B cell (primary cell): ENCODE measurements around the gene BRD1. TPM values are rescaled to one million over a fixed set of nuclear protein-coding genes. Genes with fewer than 3 reads are reported as not detected.

ENCODE experiments used
- ATAC-seq: fragments of 200-7000 bp; cut with Tn5 transposase; one replicate; pipeline ENCODE4 v1.10.0; 2021; ENCODE audit warnings: low read depth, mild to moderate bottlenecking, moderate number of reproducible peaks, moderate library complexity
- CTCF ChIA-PET: fragments of 350-600 bp; sonication (Branson Sonifier 250); formaldehyde crosslinking; loops from one replicate; lab custom pipeline; 2021; ENCODE audit warnings: antibody characterized with exemption, inconsistent platforms; lab: Charles Lee
- POLR2A ChIA-PET: fragments of 350-600 bp; sonication (Branson Sonifier 250); formaldehyde crosslinking; loops from one replicate; lab custom pipeline; 2021; ENCODE audit warnings: antibody characterized with exemption; lab: Charles Lee
- DNase-seq: peaks from one replicate; pipeline ENCODE4 v3.0.0; 2013
- H2AFZ ChIP-seq: 2 replicates; pipeline ENCODE4 v1.6.1; 2012; ENCODE audit warnings: mild to moderate bottlenecking, low read depth, low read length; ENCODE audit not compliant: insufficient read depth, poor library complexity, severe bottlenecking
- H3K27ac ChIP-seq, 2 donors: 1 replicate in 1 of 2; 2 replicates in 1 of 2; pipeline ENCODE4 v1.5.1; 2012 to 2013; ENCODE audit warnings: low read length in 2 of 2, mild to moderate bottlenecking in 2 of 2, moderate library complexity in 1 of 2
- H3K27me3 ChIP-seq, 4 experiments: fragments of 200-600 bp in 1 of 4; sonication (generic) in 1 of 4; replicated peaks in 1 of 4; 1 replicate in 2 of 4; 2 replicates in 2 of 4; pipeline versions ENCODE4 v1.6.1 to v1.7.0; 2013 to 2016; ENCODE audit warnings: low read length in 3 of 4, mild to moderate bottlenecking in 2 of 4, mixed read lengths in 1 of 4, moderate library complexity in 1 of 4; ENCODE audit not compliant: insufficient read depth in 4 of 4, control insufficient read depth in 3 of 4; ENCODE audit errors: control extremely low read depth in 1 of 4
- H3K36me3 ChIP-seq, 2 experiments: replicated peaks in 1 of 2; 1 replicate in 1 of 2; 2 replicates in 1 of 2; pipeline versions ENCODE4 v1.6.1 to v1.7.1; 2013; ENCODE audit warnings: low read length in 1 of 2; ENCODE audit not compliant: insufficient read depth in 2 of 2, control insufficient read depth in 1 of 2; ENCODE audit errors: control extremely low read depth in 1 of 2, extremely low read depth in 1 of 2
- H3K4me1 ChIP-seq, 2 donors: fragments of 200-600 bp in 1 of 2; sonication (generic) in 1 of 2; 1 replicate in 1 of 2; 2 replicates in 1 of 2; pipeline versions ENCODE4 v1.5.1 to v1.6.1; 2013 to 2017; ENCODE audit warnings: low read length in 2 of 2; ENCODE audit not compliant: control insufficient read depth in 2 of 2, insufficient read depth in 2 of 2
- H3K4me2 ChIP-seq: replicated peaks from 2 replicates; pipeline ENCODE3; 2012; ENCODE audit warnings: mild to moderate bottlenecking, low read depth, low read length; ENCODE audit not compliant: poor library complexity, severe bottlenecking
- H3K4me3 ChIP-seq, 5 experiments: fragments of 200-600 bp in 1 of 5; sonication (generic) in 1 of 5; 1 replicate in 3 of 5; 2 replicates in 2 of 5; pipeline versions ENCODE4 v1.5.1 to v1.7.0; 2011 to 2016; ENCODE audit warnings: low read length in 4 of 5, mild to moderate bottlenecking in 4 of 5, low read depth in 2 of 5, control low read depth in 1 of 5, moderate library complexity in 1 of 5; ENCODE audit not compliant: insufficient read depth in 1 of 5; ENCODE audit errors: control extremely low read depth in 1 of 5, extremely low read depth in 1 of 5
- H3K79me2 ChIP-seq: fragments of 200-600 bp; sonication (generic); one replicate; pipeline ENCODE4 v1.6.0; 2016; ENCODE audit warnings: low read length; ENCODE audit not compliant: control insufficient read depth, insufficient read depth
- H3K9ac ChIP-seq: fragments of 200-600 bp; sonication (generic); 2 replicates; pipeline ENCODE4 v1.6.1; 2017; ENCODE audit warnings: mild to moderate bottlenecking, low read length, moderate library complexity
- H3K9me3 ChIP-seq, 3 donors: one replicate each; pipeline versions ENCODE4 v1.6.1 to v1.7.1; 2013; ENCODE audit warnings: low read length in 2 of 3; ENCODE audit not compliant: control insufficient read depth in 2 of 3, insufficient read depth in 1 of 3; ENCODE audit errors: control extremely low read depth in 1 of 3
- H4K20me1 ChIP-seq: 2 replicates; pipeline ENCODE4 v1.6.0; 2012; ENCODE audit warnings: mild to moderate bottlenecking, low read length; ENCODE audit not compliant: insufficient read depth, control insufficient read depth, poor library complexity, severe bottlenecking
- H3K27ac Mint-ChIP-seq: one replicate; pipeline ENCODE4 v1.8.0; 2021; ENCODE audit warnings: mixed read lengths
- H3K27me3 Mint-ChIP-seq: one replicate; pipeline ENCODE4 v1.8.0; 2021; ENCODE audit warnings: mixed read lengths
- H3K4me1 Mint-ChIP-seq: one replicate; pipeline ENCODE4 v1.8.0; 2021; ENCODE audit warnings: mixed read lengths
- H3K4me3 Mint-ChIP-seq: one replicate; pipeline ENCODE4 v1.8.0; 2021; ENCODE audit warnings: mixed read lengths
- H3K9me3 Mint-ChIP-seq: one replicate; pipeline ENCODE4 v1.8.0; 2022; ENCODE audit warnings: mixed read lengths; ENCODE audit not compliant: insufficient read depth
- EZH2 ChIP-seq: IDR thresholded peaks from 2 replicates; pipeline ENCODE4 v1.6.1; 2012; ENCODE audit warnings: borderline replicate concordance, low read depth, mild to moderate bottlenecking, moderate library complexity, low read length; ENCODE audit not compliant: insufficient read depth, poor library complexity, severe bottlenecking
- WGBS: methylation state at CpG from one replicate; pipeline ENCODE4 v1.1.5; 2013; ENCODE audit warnings: missing lambda C conversion rate; ENCODE audit not compliant: insufficient coverage; 5-methylcytosine and 5-hydroxymethylcytosine counted together
- intact Hi-C: fragments of 100-400 bp; cut with micrococcal nuclease; formaldehyde crosslinking; loops from one replicate; pipeline ENCODE4 v1.10.0; 2022
- polyA plus RNA-seq: library from polyadenylated mRNA; depleted of rRNA; stranded (reverse); fragments of >200 nt; gene quantifications from 2 replicates; pipeline ENCODE4 v1.2.3, GENCODE V29; 2012
- total RNA-seq, 2 donors: library from RNA; stranded (reverse); fragments of 120-200 nt in 1 of 2; gene quantifications; 1 replicate in 1 of 2; 2 replicates in 1 of 2; pipeline versions ENCODE4 v1.2.3 to v1.2.4, GENCODE V29; 2013 to 2022
- TF ChIP-seq, protein P1 (sequence below): fragments of 200-600 bp; IDR thresholded peaks from one replicate; pipeline ENCODE4 v1.8.0; 2022; ENCODE audit warnings: antibody characterized with exemption, mild to moderate bottlenecking

The BRD1 gene
- total and polyA plus RNA-seq, 2 donors (not counting 1 experiment from before 2014, with no cell fraction given), result 16.9 to 73.3 TPM

GRCh38 chr22:49780698-49781288 is 46.9 kb downstream of the BRD1 start:
- CTCF ChIA-PET, result no interaction called here
- Histone ChIP-seq H3K9ac (no peak overlapping the region), H3K9me3 (no peaks in the 10 kb centered on the region), H4K20me1 (peaks cover 97% of the 10 kb centered on the region), H3K27me3 (no peaks in the 10 kb centered on the region), H3K79me2 (peaks cover 46% of the 10 kb centered on the region), H3K4me3 (no peak overlapping the region), H3K4me2 (no peak overlapping the region), H2AFZ (no peak overlapping the region), H3K4me1 (no peaks in the 10 kb centered on the region), H3K27ac (no peak overlapping the region), H3K36me3 (peaks cover 8 to 65% of the 10 kb centered on the region in 2 experiments)
- H3K4me1 Mint-ChIP-seq, result no peaks in the 10 kb centered on the region
- DNase-seq (no peak), ATAC-seq (no peak)
- H3K4me3 Mint-ChIP-seq, result no peak overlapping the region
- H3K27ac Mint-ChIP-seq, result no peak overlapping the region
- POLR2A ChIA-PET, result no interaction called here
- TF ChIP-seq, protein P1, sequence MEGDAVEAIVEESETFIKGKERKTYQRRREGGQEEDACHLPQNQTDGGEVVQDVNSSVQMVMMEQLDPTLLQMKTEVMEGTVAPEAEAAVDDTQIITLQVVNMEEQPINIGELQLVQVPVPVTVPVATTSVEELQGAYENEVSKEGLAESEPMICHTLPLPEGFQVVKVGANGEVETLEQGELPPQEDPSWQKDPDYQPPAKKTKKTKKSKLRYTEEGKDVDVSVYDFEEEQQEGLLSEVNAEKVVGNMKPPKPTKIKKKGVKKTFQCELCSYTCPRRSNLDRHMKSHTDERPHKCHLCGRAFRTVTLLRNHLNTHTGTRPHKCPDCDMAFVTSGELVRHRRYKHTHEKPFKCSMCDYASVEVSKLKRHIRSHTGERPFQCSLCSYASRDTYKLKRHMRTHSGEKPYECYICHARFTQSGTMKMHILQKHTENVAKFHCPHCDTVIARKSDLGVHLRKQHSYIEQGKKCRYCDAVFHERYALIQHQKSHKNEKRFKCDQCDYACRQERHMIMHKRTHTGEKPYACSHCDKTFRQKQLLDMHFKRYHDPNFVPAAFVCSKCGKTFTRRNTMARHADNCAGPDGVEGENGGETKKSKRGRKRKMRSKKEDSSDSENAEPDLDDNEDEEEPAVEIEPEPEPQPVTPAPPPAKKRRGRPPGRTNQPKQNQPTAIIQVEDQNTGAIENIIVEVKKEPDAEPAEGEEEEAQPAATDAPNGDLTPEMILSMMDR, result no peak
- no peak for TF ChIP-seq EZH2
- no peaks in the 10 kb centered on the region for H3K9me3 Mint-ChIP-seq
- H3K27me3 Mint-ChIP-seq, result no peaks in the 10 kb centered on the region
- WGBS, result 96% methylated on average over 18 of the region's 19 CpGs
- intact Hi-C loops, result no loop called here

DNA sequence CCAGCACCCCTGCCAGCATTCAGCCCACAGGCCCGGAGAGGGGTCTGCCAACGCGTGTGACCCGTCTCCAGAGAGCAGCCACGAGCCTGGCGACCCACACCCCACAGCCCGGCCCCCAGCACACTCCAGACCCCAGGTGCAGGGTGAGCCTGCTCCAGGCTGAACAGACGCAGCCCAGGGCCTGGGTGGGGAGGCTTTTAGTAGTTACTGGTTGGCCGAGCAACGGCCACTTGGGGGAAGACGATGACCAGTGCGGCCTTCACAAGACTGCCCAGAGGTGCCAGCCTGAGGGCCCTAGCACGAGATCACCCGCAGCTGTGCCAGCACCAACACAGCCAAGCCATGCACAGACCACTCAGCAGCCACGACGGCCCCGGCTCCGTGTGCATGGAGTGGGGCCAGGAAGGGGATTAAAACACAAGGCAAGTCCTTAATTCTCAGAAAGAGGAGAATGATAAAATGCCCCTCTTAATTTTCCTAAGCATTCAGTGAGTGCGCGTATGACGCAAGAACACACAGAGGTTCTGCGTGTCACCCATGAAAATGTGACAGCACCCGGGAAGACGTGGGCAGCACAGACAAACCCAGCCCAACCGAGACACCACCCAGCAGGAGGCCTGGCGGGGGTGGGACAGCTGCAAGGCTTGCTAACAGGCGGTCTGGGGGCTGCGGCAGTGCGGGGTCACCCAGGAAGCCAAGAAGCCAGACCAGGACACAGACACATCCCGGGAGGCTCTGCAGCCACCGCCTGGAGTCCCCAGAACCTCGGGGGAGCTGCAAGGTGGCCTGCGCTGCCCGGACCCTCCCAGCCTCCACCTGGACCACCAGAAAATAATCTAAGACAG is 47.6 kb downstream of the BRD1 start:
- CTCF ChIA-PET, result interaction anchor here (1.1 kb wide), 1 partner anchor 12 kb away, joined by 4 read pairs; no protein-coding TSS in a partner anchor
- no peaks in the 10 kb centered on the region for H3K4me1 Mint-ChIP-seq
- H3K9me3 Mint-ChIP-seq, result no peaks in the 10 kb centered on the region
- peaks cover 98% of the 10 kb centered on the region for H4K20me1 ChIP-seq
- H3K4me3 Mint-ChIP-seq, result no peak overlapping the region
- H3K4me1 ChIP-seq, result no peaks in the 10 kb centered on the region
- peaks cover 5 to 65% of the 10 kb centered on the region in 2 experiments for H3K36me3 ChIP-seq
- H3K9ac ChIP-seq, result no peak overlapping the region
- intact Hi-C loops, result no loop called here
- no peak overlapping the region for H2AFZ ChIP-seq
- no peak overlapping the region for H3K4me3 ChIP-seq
- no peaks in the 10 kb centered on the region for H3K27me3 Mint-ChIP-seq
- H3K27ac Mint-ChIP-seq, result no peak overlapping the region
- WGBS, result 96% methylated on average over 25 of the region's 34 CpGs
- no peak for ATAC-seq
- no peaks in the 10 kb centered on the region for H3K27me3 ChIP-seq
- TF ChIP-seq, protein P1, result no peak
- no peak for TF ChIP-seq EZH2
- POLR2A ChIA-PET, result no interaction called here
- H3K9me3 ChIP-seq, result no peaks in the 10 kb centered on the region
- H3K27ac ChIP-seq, result no peak overlapping the region
- no peak for DNase-seq
- H3K4me2 ChIP-seq, result no peak overlapping the region
- peaks cover 46% of the 10 kb centered on the region for H3K79me2 ChIP-seq
